GM13976 (cell line): ENCODE results near the gene ANKS1A.
"Not testable (repeated sequence)": the region's sequence is repeated elsewhere in the genome, so short reads cannot be mapped to it uniquely, and the experiment has no call there.

Experiments
- DNase-seq: peaks from one replicate; pipeline ENCODE4 v3.0.0; 2012; ENCODE audit warnings: low spot score
- in situ Hi-C: fragments of 300-500 bp; cut with MboI; formaldehyde crosslinking; loops from one replicate; pipeline ENCODE4 v1.12.0; 2022; ENCODE audit warnings: low sequenced_read_pairs, mixed read lengths, inconsistent platforms; ENCODE audit not compliant: unreplicated experiment
- TF ChIP-seq, protein P1 (sequence below): IDR thresholded peaks from 2 replicates; pipeline ENCODE4 v1.5.1; 2012; ENCODE audit warnings: borderline replicate concordance, mild to moderate bottlenecking; ENCODE audit not compliant: insufficient read depth; ENCODE audit errors: extremely low read depth, missing control alignments, control extremely low read depth

ANKS1A gene

DNA sequence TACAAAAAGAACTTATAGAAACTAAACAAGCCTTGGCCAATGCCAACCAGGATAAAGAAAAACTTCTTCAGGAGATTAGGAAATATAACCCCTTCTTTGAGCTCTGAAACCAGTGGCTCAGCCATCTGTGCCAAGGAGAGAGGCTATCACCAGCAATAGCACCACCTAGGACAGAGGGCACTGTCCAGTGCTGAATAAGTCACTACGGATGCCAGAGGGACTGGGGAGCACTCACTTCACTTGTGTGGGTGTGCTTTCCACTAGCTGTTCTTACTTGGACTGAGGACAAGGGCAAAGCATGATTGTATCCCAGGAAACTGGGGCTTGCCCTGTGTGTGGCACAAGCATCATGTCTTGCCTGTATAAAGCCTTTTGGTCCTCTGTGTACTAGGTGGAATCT lies 16.7 kb upstream of the ANKS1A start:
- TF ChIP-seq, protein P1, sequence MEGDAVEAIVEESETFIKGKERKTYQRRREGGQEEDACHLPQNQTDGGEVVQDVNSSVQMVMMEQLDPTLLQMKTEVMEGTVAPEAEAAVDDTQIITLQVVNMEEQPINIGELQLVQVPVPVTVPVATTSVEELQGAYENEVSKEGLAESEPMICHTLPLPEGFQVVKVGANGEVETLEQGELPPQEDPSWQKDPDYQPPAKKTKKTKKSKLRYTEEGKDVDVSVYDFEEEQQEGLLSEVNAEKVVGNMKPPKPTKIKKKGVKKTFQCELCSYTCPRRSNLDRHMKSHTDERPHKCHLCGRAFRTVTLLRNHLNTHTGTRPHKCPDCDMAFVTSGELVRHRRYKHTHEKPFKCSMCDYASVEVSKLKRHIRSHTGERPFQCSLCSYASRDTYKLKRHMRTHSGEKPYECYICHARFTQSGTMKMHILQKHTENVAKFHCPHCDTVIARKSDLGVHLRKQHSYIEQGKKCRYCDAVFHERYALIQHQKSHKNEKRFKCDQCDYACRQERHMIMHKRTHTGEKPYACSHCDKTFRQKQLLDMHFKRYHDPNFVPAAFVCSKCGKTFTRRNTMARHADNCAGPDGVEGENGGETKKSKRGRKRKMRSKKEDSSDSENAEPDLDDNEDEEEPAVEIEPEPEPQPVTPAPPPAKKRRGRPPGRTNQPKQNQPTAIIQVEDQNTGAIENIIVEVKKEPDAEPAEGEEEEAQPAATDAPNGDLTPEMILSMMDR: no peak

DNA sequence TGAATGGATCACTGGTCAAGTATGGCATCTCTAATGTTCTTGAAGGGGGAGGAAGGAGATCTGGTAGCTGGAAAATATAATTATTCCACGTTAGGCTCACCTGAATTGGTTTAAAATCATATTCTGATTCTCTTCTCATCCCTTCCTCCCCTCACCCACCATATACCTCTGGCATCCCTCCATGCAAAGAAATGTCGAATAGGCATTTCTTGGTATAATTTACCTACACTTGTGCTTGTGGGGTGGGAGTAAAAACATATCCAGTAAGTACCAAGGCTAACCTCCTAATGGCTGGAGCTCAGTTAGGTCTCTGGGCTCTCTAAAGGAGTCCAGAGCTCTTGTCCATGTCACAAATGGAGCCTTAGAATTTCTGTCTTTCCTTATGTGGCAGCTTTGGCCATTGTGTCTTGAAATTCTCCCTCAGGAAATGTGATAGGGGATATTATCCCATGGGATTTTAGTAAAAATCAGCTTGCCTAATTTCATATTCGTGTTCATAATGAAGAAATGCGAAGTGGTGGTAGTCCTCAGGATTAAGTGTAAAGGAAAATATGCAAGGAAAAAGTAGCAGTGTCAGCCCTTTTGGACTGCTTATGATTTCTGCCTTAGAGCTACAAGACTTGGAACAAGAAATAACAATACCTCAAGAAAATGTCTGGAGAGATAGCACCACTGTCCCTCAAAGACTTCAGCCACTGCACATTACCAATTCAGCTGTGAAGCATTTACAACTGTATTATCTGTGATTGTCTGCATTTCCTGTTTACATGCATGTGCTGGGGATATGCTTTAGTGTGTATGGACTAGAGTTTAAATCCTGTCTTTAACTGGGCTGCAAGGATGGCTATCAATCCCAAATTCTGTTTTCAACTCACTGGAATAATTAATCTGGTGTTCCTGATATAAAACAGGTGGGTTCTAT lies 13.5 kb upstream of the ANKS1A start:
- in situ Hi-C loops: no loop called here
- no peak for DNase-seq
- TF ChIP-seq, protein P1: no peak

More for the DNA sequence above, 16.7 kb upstream of the ANKS1A start:
- in situ Hi-C loops: no loop called here
- DNase-seq: no peak

DNA sequence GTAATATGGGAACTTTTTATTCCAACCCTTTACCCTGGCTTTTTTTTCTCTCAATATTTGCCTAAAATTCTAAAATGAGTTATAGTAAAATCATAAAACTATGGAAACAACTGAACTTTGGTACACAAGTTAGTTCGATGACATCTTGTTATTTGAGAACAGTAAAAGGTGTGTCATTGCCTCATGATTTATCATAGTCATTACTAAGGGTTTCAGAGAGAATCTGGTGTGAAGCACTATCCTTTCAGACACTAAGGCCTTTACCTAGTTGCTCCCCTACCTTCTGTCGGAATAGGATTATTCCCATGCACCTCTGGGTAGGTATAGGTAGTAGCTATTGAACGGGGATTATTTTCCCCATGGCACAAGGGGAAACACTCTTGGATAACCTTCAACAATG lies 12.6 kb upstream of the ANKS1A start:
- DNase-seq: no peak
- in situ Hi-C loops: no loop called here
- TF ChIP-seq, protein P1: no peak

DNA sequence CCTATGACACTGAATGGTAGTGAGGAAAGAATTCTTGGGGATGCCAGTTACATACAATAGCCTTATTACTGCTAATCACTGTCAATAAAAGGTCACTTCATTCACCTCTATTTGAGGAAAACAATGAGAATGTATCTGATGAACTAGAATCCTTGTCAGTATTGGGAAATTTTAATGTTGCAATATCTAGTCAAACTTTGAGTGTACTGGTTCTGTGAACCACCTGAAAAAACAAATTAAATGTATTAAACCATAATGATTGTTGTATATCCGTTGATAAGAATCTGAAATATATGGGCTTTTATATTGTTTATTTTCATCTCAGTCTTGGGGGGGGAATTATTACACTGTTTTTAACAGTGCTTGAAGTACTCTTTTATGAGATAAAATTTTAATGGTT lies 11.8 kb upstream of the ANKS1A start:
- in situ Hi-C loops: no loop called here
- DNase-seq: no peak
- TF ChIP-seq, protein P1: no peak

DNA sequence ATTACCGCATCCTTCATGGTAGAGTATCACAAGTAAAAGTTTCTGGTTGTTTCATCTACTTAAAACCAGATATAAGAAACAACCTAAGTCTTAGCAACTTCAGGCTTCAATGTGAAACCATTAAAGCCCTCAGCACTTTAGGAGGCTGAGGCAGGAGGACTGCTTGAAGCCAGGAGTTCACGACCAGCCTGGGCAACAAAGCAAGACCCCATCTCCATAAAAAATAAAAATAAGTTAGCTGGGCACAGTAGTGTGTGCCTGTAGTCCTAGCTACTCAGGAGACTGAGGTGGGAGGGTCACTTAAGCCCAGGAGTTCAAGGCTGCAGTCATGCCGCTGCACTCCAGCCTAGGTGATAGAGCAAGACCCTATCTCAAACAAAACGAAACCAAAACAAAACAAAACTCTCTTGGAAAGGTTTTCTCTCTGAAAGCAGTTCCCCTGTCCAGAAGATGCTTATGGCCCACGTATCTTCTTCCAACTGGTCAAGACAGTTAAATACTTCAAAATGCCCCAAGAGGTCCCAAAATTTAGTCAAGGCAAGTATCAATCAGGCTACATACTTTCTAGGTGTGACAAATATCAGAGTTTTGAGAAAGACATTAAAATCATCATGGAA lies 11.1 kb upstream of the ANKS1A start:
- TF ChIP-seq, protein P1: no peak
- DNase-seq: no peak
- in situ Hi-C loops: no loop called here

DNA sequence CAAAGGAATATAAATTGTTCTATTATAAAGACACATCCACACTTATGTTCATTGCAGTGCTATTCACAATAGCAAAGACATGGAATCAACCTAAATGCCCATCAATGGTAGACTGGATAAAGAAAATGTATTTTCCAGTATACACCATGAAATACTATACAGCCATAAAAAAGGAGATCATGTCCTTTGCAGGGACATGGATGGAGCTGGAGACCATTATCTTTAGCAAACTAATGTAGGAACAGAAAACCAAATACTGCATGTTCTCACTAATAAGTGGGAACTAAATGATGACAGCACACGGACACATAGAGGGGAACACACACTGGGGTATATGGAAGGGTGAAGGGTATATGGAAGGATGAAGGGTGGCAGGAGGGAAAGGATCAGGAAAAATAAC lies 5.0 kb upstream of the ANKS1A start:
- in situ Hi-C loops: not testable (repeated sequence)

DNA sequence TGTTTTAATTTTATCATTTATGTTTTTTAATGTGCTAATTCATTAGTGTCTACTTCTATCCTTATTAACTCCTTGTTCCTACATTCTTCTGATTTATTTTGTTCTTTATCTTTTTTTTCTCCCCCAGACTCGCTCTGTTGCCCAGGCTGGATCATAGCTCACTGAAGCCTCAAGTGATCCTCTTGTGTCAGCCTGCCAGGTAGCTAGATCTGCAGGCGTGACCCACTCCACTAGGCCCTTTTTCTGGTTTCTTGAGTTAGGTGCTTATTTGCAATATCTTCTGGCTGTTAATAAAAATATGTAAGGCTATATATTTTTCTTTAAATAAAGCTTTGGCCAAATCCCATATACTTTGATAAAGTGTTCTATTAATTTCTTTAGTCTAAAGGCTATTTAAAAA lies 4.1 kb upstream of the ANKS1A start:
- TF ChIP-seq, protein P1: no peak

More for the DNA sequence above, 5.0 kb upstream of the ANKS1A start:
- DNase-seq: not testable (repeated sequence)

DNA sequence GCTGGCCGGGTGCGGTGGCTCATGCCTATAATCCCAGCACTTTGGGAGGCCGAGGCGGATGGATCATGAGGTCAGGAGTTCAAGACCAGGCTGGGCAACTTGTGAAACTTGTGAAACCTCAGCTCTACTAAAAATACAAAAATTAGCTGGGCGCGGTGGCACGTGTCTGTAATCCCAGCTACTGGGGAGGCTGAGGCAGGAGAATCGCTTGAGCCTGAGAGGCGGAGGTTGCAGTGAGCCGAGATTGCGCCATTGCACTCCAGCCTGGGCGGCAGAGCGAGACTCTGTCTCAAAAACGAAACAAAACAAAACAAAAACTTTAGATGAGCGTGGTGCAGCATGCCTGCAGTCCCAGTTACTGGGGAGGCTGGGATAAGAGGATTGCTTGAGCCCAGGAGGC lies 3.2 kb upstream of the ANKS1A start:
- in situ Hi-C loops, DNase-seq: not testable (repeated sequence)

More for the DNA sequence above, 4.1 kb upstream of the ANKS1A start:
- in situ Hi-C loops: no loop called here
- no peak for DNase-seq
